Measurements from ENCODE around the gene AACS. TPM values are rescaled to one million over a fixed set of nuclear protein-coding genes. Genes with fewer than 3 reads are reported as not detected.

AACS gene
- total and polyA plus RNA-seq, 2 of the 8 experiments (the other 6 are each of a cell fraction or from before 2014, with no cell fraction given): 51.9 to 52.4 TPM

DNA sequence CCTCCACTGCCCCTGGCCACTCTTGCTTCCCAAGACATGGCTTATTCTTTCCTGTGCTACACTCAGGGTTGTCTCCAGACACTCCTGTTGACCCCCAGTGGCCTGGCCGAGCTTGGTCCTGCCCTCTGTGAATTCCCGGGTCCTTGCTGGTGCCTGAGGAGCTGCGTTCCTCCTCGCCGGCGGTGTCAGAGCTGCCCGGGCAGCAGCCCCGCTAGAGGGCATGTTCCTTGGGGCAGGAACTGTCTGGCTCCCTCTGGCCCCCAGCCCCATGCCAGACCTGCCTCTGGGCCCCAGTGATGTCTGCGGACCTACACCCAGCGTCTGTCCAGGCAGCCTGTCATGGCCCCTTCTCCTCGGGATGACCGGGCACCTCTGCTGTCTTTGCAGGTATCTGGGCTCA lies 68.4 kb downstream of the AACS start (continued):
- no peak for TF ChIP-seq TCF12 (IDR thresholded peaks at IDR 0.05; ENCODE audit: low read depth, low read length)

Data from H1 (cell line).